ENCODE results near the gene UBE2O. TPM values are rescaled to one million over a fixed set of nuclear protein-coding genes. Genes with fewer than 3 reads are reported as not detected.

The UBE2O gene
- total and polyA plus RNA-seq, 2 experiments from 2014 or later = 30.4 to 79.4 TPM

- TF ChIP-seq EZH2phosphoT487 (IDR thresholded peaks at IDR 0.05; ENCODE audit: unreplicated experiment) (no peak), STAT1 (IDR thresholded peaks at IDR 0.05; ENCODE audit: unreplicated experiment) (no peak), REST (IDR thresholded peaks at IDR 0.05; ENCODE audit: unreplicated experiment) (no peak), ZNF331 (CRISPR knock-in tag; IDR thresholded peaks at IDR 0.05; ENCODE audit: low read depth) (no peak), EZH2 (IDR thresholded peaks at IDR 0.05; ENCODE audit: low read depth, unreplicated experiment) (no peak), ETS1 (IDR thresholded peaks at IDR 0.05) (no peak), JUNB (IDR thresholded peaks at IDR 0.05; ENCODE audit: unreplicated experiment) (no peak), POLR2AphosphoS5 (IDR thresholded peaks at IDR 0.05; ENCODE audit: low read depth) (no peak)
- ATAC-seq = no peak
- Histone ChIP-seq H4K20me1 (replicated peaks; ENCODE audit: insufficient read depth) (peaks cover 2% of the 10 kb centered on the region; the same call in 1 of the 2 replicates), H3K79me2 (replicated peaks; ENCODE audit: insufficient read depth) (peaks cover 18% of the 10 kb centered on the region), H3K4me3 (no peak overlapping the region), H2AFZ (no peak overlapping the region), H3F3A (replicated peaks; ENCODE audit: low read depth) (no peaks in the 10 kb centered on the region), H3K27me3 (ENCODE audit: insufficient read depth) (no peaks in the 10 kb centered on the region), H3K27ac (ENCODE audit: low read depth) (no peak overlapping the region), H3K36me3 (ENCODE audit: insufficient read depth) (peaks cover 9% of the 10 kb centered on the region), H3K4me1 (ENCODE audit: insufficient read depth) (no peaks in the 10 kb centered on the region), H3K9me2 (ENCODE audit: insufficient read depth) (no peaks in the 10 kb centered on the region), H3K4me2 (no peak overlapping the region)
- no peak overlapping the region for H3K4me3 Mint-ChIP-seq
- no peaks in the 10 kb centered on the region for H3K27me3 Mint-ChIP-seq (ENCODE audit: insufficient read depth, low read depth, poor library complexity)
- H3K4me1 Mint-ChIP-seq = no peaks in the 10 kb centered on the region
- peaks cover 50% of the 10 kb centered on the region for H3K36me3 Mint-ChIP-seq (ENCODE audit: low read depth)
- no peak for DNase-seq (ENCODE audit: low spot score)
- peak overlapping the region; percentile 70; the same call in 1 of the 2 replicates for H3K27ac Mint-ChIP-seq
- no peaks in the 10 kb centered on the region; the same call in 2 of the 3 replicates for H3K9me3 Mint-ChIP-seq
Observed at GRCh38 chr17:76345377-76345974, 107.5 kb downstream of the UBE2O start.

GRCh38 chr17:76343106-76343505 is 109.8 kb downstream of the UBE2O start:
- Histone ChIP-seq H3K36me3 (ENCODE audit: insufficient read depth) (peaks cover 9% of the 10 kb centered on the region), H3K4me2 (no peak overlapping the region), H3K9me2 (ENCODE audit: insufficient read depth) (no peaks in the 10 kb centered on the region), H4K20me1 (replicated peaks; ENCODE audit: insufficient read depth) (peaks cover 2% of the 10 kb centered on the region; the same call in 1 of the 2 replicates), H3F3A (replicated peaks; ENCODE audit: low read depth) (no peaks in the 10 kb centered on the region), H3K4me1 (ENCODE audit: insufficient read depth) (no peaks in the 10 kb centered on the region), H3K27me3 (ENCODE audit: insufficient read depth) (no peaks in the 10 kb centered on the region), H3K79me2 (replicated peaks; ENCODE audit: insufficient read depth) (peaks cover 10% of the 10 kb centered on the region; the same call in 1 of the 2 replicates), H2AFZ (no peak overlapping the region), H3K4me3 (no peak overlapping the region), H3K27ac (ENCODE audit: low read depth) (no peak overlapping the region)
- ATAC-seq (no peak), DNase-seq (ENCODE audit: low spot score) (no peak)
- no peaks in the 10 kb centered on the region for H3K4me1 Mint-ChIP-seq
- no peaks in the 10 kb centered on the region; the same call in 2 of the 3 replicates for H3K9me3 Mint-ChIP-seq
- no peak overlapping the region for H3K4me3 Mint-ChIP-seq
- H3K27ac Mint-ChIP-seq = no peak overlapping the region
- no peaks in the 10 kb centered on the region for H3K27me3 Mint-ChIP-seq (ENCODE audit: insufficient read depth, low read depth, poor library complexity)
- peaks cover 50% of the 10 kb centered on the region for H3K36me3 Mint-ChIP-seq (ENCODE audit: low read depth)
- no peak for TF ChIP-seq JUNB (IDR thresholded peaks at IDR 0.05; ENCODE audit: unreplicated experiment)
- no peak for TF ChIP-seq POLR2AphosphoS5 (IDR thresholded peaks at IDR 0.05; ENCODE audit: low read depth)
- TF ChIP-seq CREB1 (CRISPR knock-in tag; IDR thresholded peaks at IDR 0.05; ENCODE audit: low read depth) = no peak
- TF ChIP-seq ZNF114 (CRISPR knock-in tag; IDR thresholded peaks at IDR 0.05) = no peak
- TF ChIP-seq REST (IDR thresholded peaks at IDR 0.05; ENCODE audit: unreplicated experiment) = no peak
- no peak for TF ChIP-seq EZH2phosphoT487 (IDR thresholded peaks at IDR 0.05; ENCODE audit: unreplicated experiment)
- TF ChIP-seq EZH2 (IDR thresholded peaks at IDR 0.05; ENCODE audit: low read depth, unreplicated experiment) = no peak
- no peak for TF ChIP-seq NANOG (IDR thresholded peaks at IDR 0.05; ENCODE audit: borderline replicate concordance)
- TF ChIP-seq ZNF331 (CRISPR knock-in tag; IDR thresholded peaks at IDR 0.05; ENCODE audit: low read depth) = no peak
- TF ChIP-seq ETS1 (IDR thresholded peaks at IDR 0.05) = no peak

All from GM23338 (cell line).